ENCODE measurements around the gene NFIB. TPM values are rescaled to one million over a fixed set of nuclear protein-coding genes. Genes with fewer than 3 reads are reported as not detected.

The NFIB gene
- total RNA-seq, 1 donor from 2014 or later = 76.4 TPM

DNA sequence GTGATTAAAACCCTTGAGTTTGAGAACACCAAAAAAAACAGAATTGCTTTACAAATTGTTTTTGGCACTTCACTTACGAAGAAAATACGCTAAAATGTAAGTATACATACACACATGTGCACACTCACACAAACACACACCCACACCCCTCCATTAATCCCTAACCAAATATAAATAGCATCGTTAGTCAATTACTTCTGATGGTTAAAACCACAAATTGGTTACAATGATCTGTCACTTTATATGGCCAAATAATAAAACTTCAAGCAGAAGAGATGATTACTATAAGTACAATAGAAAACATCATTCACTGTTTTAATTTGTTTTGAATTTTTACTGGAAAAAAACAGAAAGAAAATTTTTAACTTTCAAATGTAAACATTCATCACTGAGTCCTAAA, 103.5 kb downstream of the NFIB start:
- Mint-ChIP-seq H3K36me3 (peaks cover 8% of the 10 kb centered on the region), H3K27me3 (no peaks in the 10 kb centered on the region), H3K9me3 (peaks cover 8% of the 10 kb centered on the region), H3K27ac (no peak overlapping the region), H3K4me3 (no peak overlapping the region), H3K4me1 (ENCODE audit: unreplicated experiment) (peaks cover 65% of the 10 kb centered on the region)
- TF ChIP-seq, protein P1, sequence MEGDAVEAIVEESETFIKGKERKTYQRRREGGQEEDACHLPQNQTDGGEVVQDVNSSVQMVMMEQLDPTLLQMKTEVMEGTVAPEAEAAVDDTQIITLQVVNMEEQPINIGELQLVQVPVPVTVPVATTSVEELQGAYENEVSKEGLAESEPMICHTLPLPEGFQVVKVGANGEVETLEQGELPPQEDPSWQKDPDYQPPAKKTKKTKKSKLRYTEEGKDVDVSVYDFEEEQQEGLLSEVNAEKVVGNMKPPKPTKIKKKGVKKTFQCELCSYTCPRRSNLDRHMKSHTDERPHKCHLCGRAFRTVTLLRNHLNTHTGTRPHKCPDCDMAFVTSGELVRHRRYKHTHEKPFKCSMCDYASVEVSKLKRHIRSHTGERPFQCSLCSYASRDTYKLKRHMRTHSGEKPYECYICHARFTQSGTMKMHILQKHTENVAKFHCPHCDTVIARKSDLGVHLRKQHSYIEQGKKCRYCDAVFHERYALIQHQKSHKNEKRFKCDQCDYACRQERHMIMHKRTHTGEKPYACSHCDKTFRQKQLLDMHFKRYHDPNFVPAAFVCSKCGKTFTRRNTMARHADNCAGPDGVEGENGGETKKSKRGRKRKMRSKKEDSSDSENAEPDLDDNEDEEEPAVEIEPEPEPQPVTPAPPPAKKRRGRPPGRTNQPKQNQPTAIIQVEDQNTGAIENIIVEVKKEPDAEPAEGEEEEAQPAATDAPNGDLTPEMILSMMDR (conservative IDR thresholded peaks at IDR 0.05) = no peak
- no peak for DNase-seq (ENCODE audit: extremely low spot score, unreplicated experiment)

DNA sequence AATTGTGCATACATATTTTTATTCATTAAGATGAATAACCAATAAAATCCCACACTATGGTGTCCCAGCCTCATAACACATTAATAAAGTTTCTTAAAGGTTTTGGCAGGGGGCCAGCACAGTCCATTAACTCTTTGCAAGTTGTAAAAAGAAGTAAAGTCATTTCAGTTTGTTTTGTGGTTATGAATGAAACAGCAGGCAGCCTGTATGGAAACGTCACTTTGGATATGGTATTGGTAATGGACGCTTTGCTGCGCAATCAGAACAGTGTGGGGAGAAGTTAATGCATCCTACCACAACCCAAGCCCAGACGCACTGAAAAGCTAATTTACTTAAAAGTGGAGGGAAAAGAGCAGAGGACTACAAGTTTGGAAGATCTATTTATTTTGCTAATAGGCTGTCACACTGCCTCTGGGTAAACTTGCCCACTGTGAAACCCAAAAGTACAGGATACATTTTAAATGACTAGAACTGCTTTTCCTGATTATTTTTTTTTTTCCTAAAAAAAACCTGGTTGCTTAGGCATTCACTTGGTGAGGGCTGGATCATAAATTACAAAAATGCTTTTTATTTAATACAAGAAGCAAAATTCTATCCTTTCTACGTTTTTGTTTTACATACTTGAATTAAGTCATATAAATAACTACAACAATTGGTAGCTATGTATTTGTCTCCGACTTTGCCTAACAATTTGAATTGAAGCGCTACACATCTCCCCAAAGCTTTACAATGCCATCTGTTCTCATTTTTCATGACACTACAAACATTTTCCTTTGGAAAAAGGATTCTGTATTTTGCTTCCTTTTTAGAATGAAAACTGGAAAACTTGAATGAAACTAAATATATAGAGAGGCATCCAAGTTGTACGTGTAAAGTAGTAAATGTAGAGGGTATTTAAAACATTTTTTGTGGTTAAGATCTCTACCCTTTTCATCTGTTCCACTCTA, 104.3 kb downstream of the NFIB start:
- no peak overlapping the region for H3K27ac Mint-ChIP-seq

DNA sequence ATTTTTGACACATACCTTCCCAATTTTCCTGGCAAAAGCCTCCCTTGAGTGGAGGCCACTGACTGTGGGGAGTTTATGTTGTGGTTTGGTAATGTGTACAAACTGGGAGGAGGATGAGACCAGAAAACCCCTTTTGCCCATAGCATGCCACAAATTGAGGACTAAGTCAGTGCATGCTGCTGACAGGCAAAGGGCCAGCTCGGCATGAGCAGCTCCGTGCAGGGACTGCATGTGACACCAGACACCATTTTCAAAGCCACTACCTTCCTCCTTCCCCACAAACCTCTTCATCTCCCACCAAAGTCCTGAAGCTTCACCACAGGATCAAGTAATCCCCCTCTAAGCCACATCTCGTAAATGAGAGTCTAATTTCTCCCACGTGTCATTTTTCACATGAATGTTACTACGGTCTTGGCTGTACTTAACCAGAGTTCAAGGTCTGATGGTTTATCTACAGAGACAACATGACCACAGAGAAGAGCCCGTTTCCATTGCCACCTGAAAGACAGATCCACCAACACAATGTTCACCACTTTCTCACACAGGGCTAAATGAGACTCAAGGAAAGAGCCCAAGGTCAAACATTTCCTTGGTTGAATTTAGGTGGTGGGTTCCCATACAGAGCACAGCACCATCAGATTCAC, 106.5 kb downstream of the NFIB start:
- Mint-ChIP-seq H3K27ac (no peak overlapping the region), H3K4me3 (no peak overlapping the region), H3K36me3 (peaks cover 5% of the 10 kb centered on the region), H3K27me3 (no peaks in the 10 kb centered on the region), H3K4me1 (ENCODE audit: unreplicated experiment) (peaks cover 57% of the 10 kb centered on the region), H3K9me3 (no peaks in the 10 kb centered on the region)
- no peak for DNase-seq (ENCODE audit: extremely low spot score, unreplicated experiment)
- TF ChIP-seq, protein P1 (conservative IDR thresholded peaks at IDR 0.05) = no peak

More for the DNA sequence above, 104.3 kb downstream of the NFIB start:
- Mint-ChIP-seq H3K9me3 (peaks cover 8% of the 10 kb centered on the region), H3K4me3 (peak overlapping the region; percentile 29), H3K4me1 (ENCODE audit: unreplicated experiment) (peaks cover 60% of the 10 kb centered on the region), H3K27me3 (no peaks in the 10 kb centered on the region), H3K36me3 (peaks cover 6% of the 10 kb centered on the region)
- DNase-seq (ENCODE audit: extremely low spot score, unreplicated experiment) = no peak
- TF ChIP-seq, protein P1 (conservative IDR thresholded peaks at IDR 0.05) = no peak

DNA sequence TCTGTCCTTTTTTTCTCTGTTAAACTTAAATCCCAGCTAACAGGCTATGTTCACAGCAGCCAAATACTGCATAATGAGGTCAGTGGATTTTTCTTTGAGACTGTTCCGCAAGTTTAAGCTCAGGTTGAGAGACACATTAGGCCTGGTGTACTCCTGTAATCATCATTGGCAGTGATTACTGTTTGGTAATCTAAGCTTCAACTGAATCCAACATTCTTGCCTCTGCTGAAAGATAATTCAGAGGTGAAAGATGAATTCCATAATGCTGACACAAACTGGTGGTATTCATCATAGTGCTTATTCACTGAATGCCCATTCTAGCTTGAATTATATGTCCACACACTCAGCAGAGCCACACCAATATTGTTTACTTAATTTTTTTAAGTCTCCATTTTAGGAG, 108.5 kb downstream of the NFIB start:
- no peak for DNase-seq (ENCODE audit: extremely low spot score, unreplicated experiment)
- Mint-ChIP-seq H3K27ac (peak overlapping the region; percentile 35), H3K36me3 (peaks cover 9% of the 10 kb centered on the region), H3K27me3 (no peaks in the 10 kb centered on the region), H3K9me3 (no peaks in the 10 kb centered on the region), H3K4me1 (ENCODE audit: unreplicated experiment) (peaks cover 55% of the 10 kb centered on the region), H3K4me3 (no peak overlapping the region)
- TF ChIP-seq, protein P1 (conservative IDR thresholded peaks at IDR 0.05) = no peak

DNA sequence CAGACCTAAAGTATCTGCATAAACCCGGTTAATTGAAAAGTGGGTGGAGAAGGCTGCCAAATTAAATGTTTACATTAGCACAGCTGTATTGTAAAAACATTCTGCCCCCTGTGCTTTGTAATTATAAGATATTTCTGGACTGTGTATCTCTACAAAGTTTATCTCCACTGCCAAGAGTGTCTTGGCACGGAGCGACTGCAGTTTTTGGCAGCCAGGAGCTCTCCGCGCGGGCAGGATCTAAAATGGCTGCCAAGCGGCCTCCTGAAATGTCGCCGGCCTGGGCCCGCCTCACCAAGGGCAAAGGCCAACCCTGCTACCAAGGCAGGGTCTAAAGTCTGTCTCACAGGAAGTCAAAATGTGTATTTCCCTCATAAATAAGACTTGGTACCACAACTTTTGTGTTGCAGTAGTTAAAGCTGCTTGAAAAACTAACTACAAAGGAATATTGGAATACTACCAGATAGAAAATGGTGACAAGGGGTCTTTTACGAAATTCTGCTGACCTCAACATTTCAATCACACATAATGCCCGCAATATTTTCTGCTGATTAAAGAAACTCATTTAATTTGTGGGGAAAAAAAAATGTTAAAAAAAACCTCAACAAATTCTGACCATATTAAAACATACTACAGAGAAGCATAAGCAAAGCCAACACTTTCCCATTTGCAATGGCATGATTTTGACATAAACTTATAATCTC, 110.4 kb downstream of the NFIB start:
- H3K36me3 Mint-ChIP-seq = peaks cover 9% of the 10 kb centered on the region
- TF ChIP-seq, protein P1 (conservative IDR thresholded peaks at IDR 0.05) = no peak
- H3K27me3 Mint-ChIP-seq = no peaks in the 10 kb centered on the region
- H3K4me1 Mint-ChIP-seq (ENCODE audit: unreplicated experiment) = peaks cover 54% of the 10 kb centered on the region
- DNase-seq (ENCODE audit: extremely low spot score, unreplicated experiment) = no peak
- no peak overlapping the region for H3K4me3 Mint-ChIP-seq
- H3K27ac Mint-ChIP-seq = no peak overlapping the region
- no peaks in the 10 kb centered on the region for H3K9me3 Mint-ChIP-seq
